ENCODE measurements around the gene OR8K5. TPM values are rescaled to one million over a fixed set of nuclear protein-coding genes. Genes with fewer than 3 reads are reported as not detected.

The OR8K5 gene
- total and polyA plus RNA-seq, 2 donors (not counting 1 experiment from before 2014, with no cell fraction given) = not detected

DNA sequence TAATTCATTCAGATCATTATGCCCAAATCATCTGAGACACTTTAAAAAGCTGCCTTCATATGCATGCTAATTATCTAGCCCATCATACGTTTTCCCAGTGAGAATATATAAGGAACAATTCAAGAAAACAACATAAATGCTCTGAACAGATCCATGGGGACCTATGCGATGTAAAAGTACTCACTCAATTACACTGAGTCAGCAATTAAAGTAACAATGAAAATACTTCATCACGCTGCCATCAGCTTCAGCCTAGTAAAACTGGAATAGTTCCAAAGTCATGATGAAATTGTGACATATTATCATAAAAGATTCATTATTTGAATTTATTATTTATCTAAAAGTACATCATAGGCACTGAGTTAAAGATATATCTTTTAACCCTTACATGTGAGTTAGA, 3.7 kb upstream of the OR8K5 start:
- no peaks in the 10 kb centered on the region for H3K79me2 ChIP-seq (ENCODE audit: control insufficient read depth, insufficient read depth, low read length)
- H3K9me3 ChIP-seq (ENCODE audit: control extremely low read depth in 1 of 3, control insufficient read depth in 2 of 3, insufficient read depth in 1 of 3, low read length in 2 of 3) = peaks cover 1 to 6% (median 3%) of the 10 kb centered on the region in 3 donors
- H3K9ac ChIP-seq (ENCODE audit: low read length) = no peak overlapping the region
- intact Hi-C loops (cut with micrococcal nuclease) = no loop called here
- Mint-ChIP-seq H3K9me3 (ENCODE audit: insufficient read depth) (peaks cover 7% of the 10 kb centered on the region), H3K4me1 (no peaks in the 10 kb centered on the region), H3K27ac (no peak overlapping the region), H3K27me3 (no peaks in the 10 kb centered on the region), H3K4me3 (no peak overlapping the region)
- H3K27me3 ChIP-seq (replicated peaks in 1 of 4; ENCODE audit: control extremely low read depth in 1 of 4, control insufficient read depth in 3 of 4, insufficient read depth in 4 of 4, low read length in 3 of 4) = no peaks in the 10 kb centered on the region
- H3K4me3 ChIP-seq (ENCODE audit: control extremely low read depth in 1 of 5, extremely low read depth in 1 of 5, insufficient read depth in 1 of 5, low read depth in 2 of 5, low read length in 4 of 5) = no peak overlapping the region
- ChIA-PET CTCF (no interaction called here), POLR2A (no interaction called here)
- TF ChIP-seq, protein P1, sequence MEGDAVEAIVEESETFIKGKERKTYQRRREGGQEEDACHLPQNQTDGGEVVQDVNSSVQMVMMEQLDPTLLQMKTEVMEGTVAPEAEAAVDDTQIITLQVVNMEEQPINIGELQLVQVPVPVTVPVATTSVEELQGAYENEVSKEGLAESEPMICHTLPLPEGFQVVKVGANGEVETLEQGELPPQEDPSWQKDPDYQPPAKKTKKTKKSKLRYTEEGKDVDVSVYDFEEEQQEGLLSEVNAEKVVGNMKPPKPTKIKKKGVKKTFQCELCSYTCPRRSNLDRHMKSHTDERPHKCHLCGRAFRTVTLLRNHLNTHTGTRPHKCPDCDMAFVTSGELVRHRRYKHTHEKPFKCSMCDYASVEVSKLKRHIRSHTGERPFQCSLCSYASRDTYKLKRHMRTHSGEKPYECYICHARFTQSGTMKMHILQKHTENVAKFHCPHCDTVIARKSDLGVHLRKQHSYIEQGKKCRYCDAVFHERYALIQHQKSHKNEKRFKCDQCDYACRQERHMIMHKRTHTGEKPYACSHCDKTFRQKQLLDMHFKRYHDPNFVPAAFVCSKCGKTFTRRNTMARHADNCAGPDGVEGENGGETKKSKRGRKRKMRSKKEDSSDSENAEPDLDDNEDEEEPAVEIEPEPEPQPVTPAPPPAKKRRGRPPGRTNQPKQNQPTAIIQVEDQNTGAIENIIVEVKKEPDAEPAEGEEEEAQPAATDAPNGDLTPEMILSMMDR (IDR thresholded peaks at IDR 0.05) = no peak
- TF ChIP-seq EZH2 (IDR thresholded peaks at IDR 0.05; ENCODE audit: borderline replicate concordance, insufficient read depth, low read depth, low read length, poor library complexity, severe bottlenecking) = no peak
- DNase-seq (no peak), ATAC-seq (ENCODE audit: low read depth) (no peak)
- no peaks in the 10 kb centered on the region for H3K36me3 ChIP-seq (replicated peaks in 1 of 2; ENCODE audit: control extremely low read depth in 1 of 2, control insufficient read depth in 1 of 2, extremely low read depth in 1 of 2, insufficient read depth in 2 of 2, low read length in 1 of 2)
- no peak overlapping the region for H3K4me2 ChIP-seq (replicated peaks; ENCODE audit: low read depth, low read length, poor library complexity, severe bottlenecking)
- H3K27ac ChIP-seq (ENCODE audit: low read length in 2 of 2) = no peak overlapping the region
- no peaks in the 10 kb centered on the region for H4K20me1 ChIP-seq (ENCODE audit: control insufficient read depth, insufficient read depth, low read length, poor library complexity, severe bottlenecking)
- no peaks in the 10 kb centered on the region for H3K4me1 ChIP-seq (ENCODE audit: control insufficient read depth in 2 of 2, insufficient read depth in 2 of 2, low read length in 2 of 2)
- WGBS (ENCODE audit: insufficient coverage) = no CpG with 5 or more reads among the region's 3 CpGs
- H2AFZ ChIP-seq (ENCODE audit: insufficient read depth, low read depth, low read length, poor library complexity, severe bottlenecking) = no peak overlapping the region

DNA sequence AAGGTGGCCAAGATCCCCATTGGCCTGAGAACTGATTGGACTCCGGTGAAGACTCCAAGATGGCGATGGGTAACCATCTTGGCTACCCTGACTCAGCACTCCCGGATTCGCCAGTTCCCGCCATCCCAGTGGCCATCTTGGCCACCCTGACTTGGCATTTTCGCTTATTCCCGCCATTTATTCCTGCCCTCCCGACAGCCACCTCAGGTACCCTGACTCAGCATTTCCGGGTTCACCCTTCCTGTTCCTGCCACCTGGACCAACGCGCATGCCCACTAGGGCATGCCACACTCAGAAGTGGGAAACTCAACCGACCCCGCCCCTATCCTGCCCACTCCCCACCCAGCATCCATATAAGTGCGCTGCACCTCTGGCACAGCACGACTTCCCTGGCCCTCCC, 7.8 kb downstream of the OR8K5 start:
- Histone ChIP-seq H3K9ac (ENCODE audit: low read length) (no peak overlapping the region), H3K4me3 (ENCODE audit: control extremely low read depth in 1 of 5, extremely low read depth in 1 of 5, insufficient read depth in 1 of 5, low read depth in 2 of 5, low read length in 4 of 5) (no peak overlapping the region), H3K9me3 (ENCODE audit: control extremely low read depth in 1 of 3, control insufficient read depth in 2 of 3, insufficient read depth in 1 of 3, low read length in 2 of 3) (peaks cover 0 to 10% (median 2%) of the 10 kb centered on the region in 3 donors), H3K79me2 (ENCODE audit: control insufficient read depth, insufficient read depth, low read length) (no peaks in the 10 kb centered on the region), H3K4me2 (replicated peaks; ENCODE audit: low read depth, low read length, poor library complexity, severe bottlenecking) (no peak overlapping the region), H2AFZ (ENCODE audit: insufficient read depth, low read depth, low read length, poor library complexity, severe bottlenecking) (no peak overlapping the region), H3K27me3 (replicated peaks in 1 of 4; ENCODE audit: control extremely low read depth in 1 of 4, control insufficient read depth in 3 of 4, insufficient read depth in 4 of 4, low read length in 3 of 4) (no peaks in the 10 kb centered on the region), H3K27ac (ENCODE audit: low read length in 2 of 2) (no peak overlapping the region), H3K36me3 (replicated peaks in 1 of 2; ENCODE audit: control extremely low read depth in 1 of 2, control insufficient read depth in 1 of 2, extremely low read depth in 1 of 2, insufficient read depth in 2 of 2, low read length in 1 of 2) (no peaks in the 10 kb centered on the region), H3K4me1 (ENCODE audit: control insufficient read depth in 2 of 2, insufficient read depth in 2 of 2, low read length in 2 of 2) (no peaks in the 10 kb centered on the region), H4K20me1 (ENCODE audit: control insufficient read depth, insufficient read depth, low read length, poor library complexity, severe bottlenecking) (no peaks in the 10 kb centered on the region)
- Mint-ChIP-seq H3K27me3 (no peaks in the 10 kb centered on the region), H3K9me3 (ENCODE audit: insufficient read depth) (peaks cover 22% of the 10 kb centered on the region), H3K4me1 (no peaks in the 10 kb centered on the region), H3K4me3 (no peak overlapping the region), H3K27ac (no peak overlapping the region)
- DNase-seq = no peak
- ChIA-PET POLR2A (no interaction called here), CTCF (no interaction called here)
- no peak for ATAC-seq (ENCODE audit: low read depth)
- no peak for TF ChIP-seq EZH2 (IDR thresholded peaks at IDR 0.05; ENCODE audit: borderline replicate concordance, insufficient read depth, low read depth, low read length, poor library complexity, severe bottlenecking)
- TF ChIP-seq, protein P1 (IDR thresholded peaks at IDR 0.05) = no peak
- 96% methylated on average over 15 of the region's 15 CpGs for WGBS (ENCODE audit: insufficient coverage)
- intact Hi-C loops (cut with micrococcal nuclease) = no loop called here
